ENCODE data around the gene CD99. TPM values are rescaled to one million over a fixed set of nuclear protein-coding genes. Genes with fewer than 3 reads are reported as not detected.
A peak's percentile ranks its signal among the peaks of the same experiment; 100 is the strongest.

The CD99 gene
- total RNA-seq: 100 to 1,000 TPM; 285 to 421 (median 292) TPM

- peak within 1 kb of the TSS; percentile 52 to 94 (median 86) for H3K27ac ChIP-seq
- ATAC-seq: peak; percentile 96
- peaks cover 2 to 46% (median 26%) of the 10 kb centered on the region in 3 donors for H3K4me1 ChIP-seq
- WGBS, 2 donors (ENCODE audit: low coverage in 1 of 2): no CpG with 5 or more reads among the region's 73 CpGs
- TF ChIP-seq CTCF (IDR thresholded peaks at IDR 0.05): peak in 2 of 4 experiments; percentile 11 to 28
- peak; percentile 91 to 93 for TF ChIP-seq POLR2A (IDR thresholded peaks at IDR 0.05)
- TF ChIP-seq POLR2AphosphoS5 (IDR thresholded peaks at IDR 0.05): peak; percentile 78
- no peak for TF ChIP-seq EP300 (IDR thresholded peaks at IDR 0.05)
- H3K36me3 ChIP-seq: no peaks in the 10 kb centered on the region
- H3K27me3 ChIP-seq: no peaks in the 10 kb centered on the region
- peak within 1 kb of the TSS; percentile 79 to 84 for H3K4me3 ChIP-seq
- no peaks in the 10 kb centered on the region for H3K9me3 ChIP-seq
Observed at GRCh38 chrX:2690856-2691542, at the start of gene CD99. CD99 (plus strand) TSS chrX:2691295; CDS start chrX:2691361, 66 bp downstream.

GRCh38 chrX:2642146-2642545 is 48.9 kb upstream of the CD99 start:
- H3K36me3 ChIP-seq: peaks cover 0 to 44% of the 10 kb centered on the region in 2 donors
- H3K4me3 ChIP-seq: no peak overlapping the region
- H3K9me3 ChIP-seq: no peaks in the 10 kb centered on the region
- no peak for TF ChIP-seq POLR2AphosphoS5 (IDR thresholded peaks at IDR 0.05)
- no peak for TF ChIP-seq CTCF (IDR thresholded peaks at IDR 0.05)
- no peak for TF ChIP-seq POLR2A (IDR thresholded peaks at IDR 0.05)
- TF ChIP-seq EP300 (IDR thresholded peaks at IDR 0.05): no peak
- no peak for ATAC-seq
- no peaks in the 10 kb centered on the region for H3K27me3 ChIP-seq
- H3K4me1 ChIP-seq: no peaks in the 10 kb centered on the region
- no peak overlapping the region for H3K27ac ChIP-seq
- WGBS, 2 donors (ENCODE audit: low coverage in 1 of 2): 85 to 86% methylated on average over 4 to 5 of the region's 8 CpGs

GRCh38 chrX:2642791-2643190 is 48.3 kb upstream of the CD99 start:
- TF ChIP-seq CTCF (IDR thresholded peaks at IDR 0.05) (no peak), POLR2AphosphoS5 (IDR thresholded peaks at IDR 0.05) (no peak), POLR2A (IDR thresholded peaks at IDR 0.05) (no peak), EP300 (IDR thresholded peaks at IDR 0.05) (no peak)
- no peak overlapping the region for H3K4me3 ChIP-seq
- no peaks in the 10 kb centered on the region for H3K9me3 ChIP-seq
- H3K27ac ChIP-seq: no peak overlapping the region
- H3K36me3 ChIP-seq: peaks cover 0 to 49% of the 10 kb centered on the region in 2 donors
- WGBS, 2 donors (ENCODE audit: low coverage in 1 of 2): 81 to 100% methylated on average over 2 to 3 of the region's 10 CpGs
- no peaks in the 10 kb centered on the region for H3K27me3 ChIP-seq
- ATAC-seq: no peak
- H3K4me1 ChIP-seq: no peaks in the 10 kb centered on the region

- H3K4me1 ChIP-seq: no peaks in the 10 kb centered on the region
- ATAC-seq: no peak
- peaks cover 0 to 49% of the 10 kb centered on the region in 2 donors for H3K36me3 ChIP-seq
- 100% methylated on average over 1 of the region's 1 CpG for WGBS, 2 donors (ENCODE audit: low coverage in 1 of 2)
- H3K27ac ChIP-seq: no peak overlapping the region
- H3K4me3 ChIP-seq: no peak overlapping the region
- no peaks in the 10 kb centered on the region for H3K27me3 ChIP-seq
- H3K9me3 ChIP-seq: no peaks in the 10 kb centered on the region
- TF ChIP-seq EP300 (IDR thresholded peaks at IDR 0.05) (no peak), POLR2A (IDR thresholded peaks at IDR 0.05) (no peak), CTCF (IDR thresholded peaks at IDR 0.05) (no peak), POLR2AphosphoS5 (IDR thresholded peaks at IDR 0.05) (no peak)
Observed at GRCh38 chrX:2643880-2644279, 47.2 kb upstream of the CD99 start.

- H3K4me1 ChIP-seq: no peaks in the 10 kb centered on the region
- H3K36me3 ChIP-seq: peaks cover 0 to 41% of the 10 kb centered on the region in 2 donors
- TF ChIP-seq EP300 (IDR thresholded peaks at IDR 0.05) (no peak), CTCF (IDR thresholded peaks at IDR 0.05) (no peak), POLR2AphosphoS5 (IDR thresholded peaks at IDR 0.05) (no peak), POLR2A (IDR thresholded peaks at IDR 0.05) (no peak)
- H3K27me3 ChIP-seq: no peaks in the 10 kb centered on the region
- 48 to 72% methylated on average over 3 to 4 of the region's 5 CpGs for WGBS, 2 donors (ENCODE audit: low coverage in 1 of 2)
- ATAC-seq: no peak
- H3K4me3 ChIP-seq: no peak overlapping the region
- H3K9me3 ChIP-seq: no peaks in the 10 kb centered on the region
- no peak overlapping the region for H3K27ac ChIP-seq
Observed at GRCh38 chrX:2645563-2645962, 45.5 kb upstream of the CD99 start.
